AG09309 (cell line): ENCODE data around the gene DCDC2.
"Not testable (repeated sequence)": the region's sequence is repeated elsewhere in the genome, so short reads cannot be mapped to it uniquely, and the experiment has no call there.

Experiments used
- DNase-seq: peaks from one replicate; pipeline ENCODE4 v3.0.0-alpha.2; 2010; ENCODE audit warnings: low read depth
- H3K4me3 ChIP-seq: 2 replicates; pipeline ENCODE4 v1.5.1; 2011; ENCODE audit warnings: mild to moderate bottlenecking, low read depth, low read length, moderate library complexity; ENCODE audit not compliant: control insufficient read depth
- TF ChIP-seq, protein P1 (sequence below): IDR thresholded peaks from 2 replicates; pipeline ENCODE4 v1.5.1; 2011; ENCODE audit warnings: mild to moderate bottlenecking, low read depth, low read length, inconsistent platforms; ENCODE audit not compliant: insufficient read depth, control insufficient read depth; ENCODE audit errors: missing control alignments

DCDC2 gene

DNA sequence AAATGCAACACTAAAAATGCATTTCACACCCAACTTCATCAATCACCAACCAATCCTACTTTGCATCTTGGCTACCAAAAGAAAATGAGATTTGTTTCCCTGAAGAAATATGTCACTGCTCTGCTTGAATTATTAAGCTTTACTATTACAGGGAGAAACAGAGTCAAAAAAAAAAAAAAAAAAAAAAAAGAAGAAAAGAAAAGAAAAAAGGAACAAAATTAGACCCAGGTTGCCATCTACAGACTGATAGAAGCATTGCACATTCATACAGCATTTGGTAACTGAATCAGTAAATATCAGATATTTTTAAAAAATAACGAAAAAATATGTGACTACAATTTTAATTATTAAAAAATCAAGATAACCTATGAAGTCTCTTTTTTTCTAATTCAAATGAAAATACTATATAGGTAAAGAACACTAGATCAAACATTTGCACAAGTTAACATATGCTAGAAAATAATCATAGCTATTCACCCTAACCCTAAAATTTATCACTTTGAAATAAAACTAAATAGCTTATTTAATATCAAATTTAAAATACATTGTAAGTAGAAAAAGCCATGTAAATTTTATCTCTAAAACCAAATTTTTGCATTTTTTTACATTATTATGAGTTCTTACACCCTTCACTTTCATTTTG lies 83.3 kb downstream of the DCDC2 start:
- no peak overlapping the region for H3K4me3 ChIP-seq
- TF ChIP-seq, protein P1, sequence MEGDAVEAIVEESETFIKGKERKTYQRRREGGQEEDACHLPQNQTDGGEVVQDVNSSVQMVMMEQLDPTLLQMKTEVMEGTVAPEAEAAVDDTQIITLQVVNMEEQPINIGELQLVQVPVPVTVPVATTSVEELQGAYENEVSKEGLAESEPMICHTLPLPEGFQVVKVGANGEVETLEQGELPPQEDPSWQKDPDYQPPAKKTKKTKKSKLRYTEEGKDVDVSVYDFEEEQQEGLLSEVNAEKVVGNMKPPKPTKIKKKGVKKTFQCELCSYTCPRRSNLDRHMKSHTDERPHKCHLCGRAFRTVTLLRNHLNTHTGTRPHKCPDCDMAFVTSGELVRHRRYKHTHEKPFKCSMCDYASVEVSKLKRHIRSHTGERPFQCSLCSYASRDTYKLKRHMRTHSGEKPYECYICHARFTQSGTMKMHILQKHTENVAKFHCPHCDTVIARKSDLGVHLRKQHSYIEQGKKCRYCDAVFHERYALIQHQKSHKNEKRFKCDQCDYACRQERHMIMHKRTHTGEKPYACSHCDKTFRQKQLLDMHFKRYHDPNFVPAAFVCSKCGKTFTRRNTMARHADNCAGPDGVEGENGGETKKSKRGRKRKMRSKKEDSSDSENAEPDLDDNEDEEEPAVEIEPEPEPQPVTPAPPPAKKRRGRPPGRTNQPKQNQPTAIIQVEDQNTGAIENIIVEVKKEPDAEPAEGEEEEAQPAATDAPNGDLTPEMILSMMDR, result peak; percentile 47
- DNase-seq, result no peak

DNA sequence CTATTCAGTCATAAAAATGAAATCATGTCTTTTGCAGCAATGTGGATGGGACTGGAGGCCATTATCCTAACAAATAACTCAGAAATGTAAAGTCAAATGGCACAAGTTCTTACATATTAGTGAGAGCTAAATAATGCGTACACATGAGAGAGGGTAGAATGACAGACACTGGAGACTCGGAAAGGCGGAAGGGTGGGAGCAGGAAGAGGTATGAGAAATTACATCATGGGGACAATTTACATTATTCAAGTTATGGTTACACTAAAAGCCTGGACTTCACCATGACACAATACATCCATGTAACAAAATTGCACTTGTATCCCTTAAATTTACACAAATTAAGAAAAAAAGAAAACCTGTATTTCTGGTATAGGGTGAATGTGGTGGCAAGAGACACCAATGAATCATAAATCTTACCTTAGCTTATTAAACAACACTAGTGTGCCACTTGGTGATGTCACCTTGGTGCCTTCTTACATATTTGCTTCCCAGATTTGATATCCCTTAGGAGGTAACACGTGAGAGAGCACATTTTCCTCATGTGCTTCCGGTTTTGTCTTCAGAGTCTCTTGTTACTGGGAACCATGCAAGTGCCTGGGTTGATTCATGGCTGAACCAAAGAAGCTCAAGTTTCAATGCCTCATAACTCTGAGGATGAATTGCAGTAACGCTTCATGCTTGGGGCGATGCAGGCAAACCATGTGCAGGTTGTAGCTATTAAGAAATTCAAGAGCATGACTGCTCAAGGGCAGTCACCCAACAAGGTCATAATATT lies 84.6 kb downstream of the DCDC2 start:
- TF ChIP-seq, protein P1, result no peak
- DNase-seq, result peak; percentile 31
- no peak overlapping the region for H3K4me3 ChIP-seq

DNA sequence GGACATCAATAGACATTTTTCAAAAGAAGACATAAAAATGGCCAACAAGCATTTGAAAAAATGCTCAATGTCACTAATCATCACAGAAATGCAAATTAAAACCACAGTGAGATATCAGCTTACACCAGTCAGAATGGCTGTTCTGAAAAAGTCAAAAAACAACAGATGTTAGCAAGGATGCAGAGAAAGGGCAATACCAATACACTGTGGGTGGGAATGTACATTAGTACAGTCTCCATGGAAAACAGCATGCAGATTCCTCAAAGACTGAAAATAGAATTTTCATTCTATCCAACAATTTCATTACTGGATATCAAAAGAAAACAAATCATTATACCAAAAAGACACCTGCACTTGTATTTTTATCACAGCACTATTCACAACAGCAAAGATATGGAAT lies 85.3 kb downstream of the DCDC2 start:
- no peak for DNase-seq
- no peak overlapping the region for H3K4me3 ChIP-seq
- TF ChIP-seq, protein P1, result no peak

DNA sequence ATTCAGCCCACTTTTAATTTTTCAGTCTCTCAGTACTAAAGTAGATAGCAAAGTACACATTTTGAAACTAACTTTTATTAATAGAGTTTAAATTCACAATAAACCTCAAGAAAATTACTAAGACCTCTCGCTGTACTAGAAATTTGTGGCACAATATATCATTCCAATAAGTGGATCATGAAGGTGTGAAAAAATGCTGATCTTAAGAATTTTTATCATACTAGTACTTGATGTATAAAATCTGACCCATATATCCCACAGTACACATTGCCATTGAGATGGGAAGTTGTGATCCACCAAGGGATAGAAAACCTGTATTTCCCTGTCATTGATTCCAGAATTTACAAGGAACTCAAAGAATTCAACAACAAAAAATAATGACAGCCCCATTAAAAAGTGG lies 85.7 kb downstream of the DCDC2 start:
- H3K4me3 ChIP-seq, result no peak overlapping the region
- no peak for DNase-seq
- TF ChIP-seq, protein P1, result no peak

DNA sequence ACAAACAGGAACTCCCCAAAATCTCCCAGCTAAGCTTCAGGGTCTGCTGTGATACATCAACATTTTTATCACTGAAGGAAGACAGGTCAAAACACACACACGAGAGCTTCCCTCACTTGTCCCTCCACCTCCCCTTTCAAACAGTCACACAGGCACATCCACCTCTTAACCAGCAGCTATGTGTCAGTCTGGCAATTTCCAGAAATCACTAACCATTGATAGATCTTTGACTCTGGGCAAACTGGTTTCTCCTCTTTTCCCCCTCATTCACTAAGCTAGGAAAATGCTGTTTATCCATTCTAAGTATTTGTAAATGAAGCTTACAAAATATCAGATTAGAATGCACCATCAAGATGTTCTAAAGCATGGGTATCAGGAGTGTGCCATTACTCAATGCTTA lies 87.8 kb downstream of the DCDC2 start:
- H3K4me3 ChIP-seq, result no peak overlapping the region
- DNase-seq, result no peak
- TF ChIP-seq, protein P1, result no peak

DNA sequence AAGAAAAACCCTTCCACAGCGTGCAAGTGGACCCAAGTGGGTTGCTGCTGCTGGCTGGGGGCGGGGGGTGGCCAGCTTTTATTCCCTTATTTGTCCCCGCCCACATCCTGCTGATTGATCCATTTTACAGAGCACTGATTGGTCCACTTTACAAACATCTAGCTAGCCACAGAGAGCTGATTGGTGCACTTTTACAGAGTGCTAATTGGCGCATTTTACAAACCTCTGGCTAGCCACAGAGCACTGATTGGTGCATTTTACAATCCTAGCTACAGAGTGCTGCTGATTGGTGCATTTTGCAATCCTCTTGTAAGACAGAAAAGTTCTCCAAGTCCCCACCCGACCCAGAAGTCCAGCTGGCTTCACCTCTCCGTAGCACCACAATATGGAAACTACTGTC lies 99.6 kb downstream of the DCDC2 start:
- H3K4me3 ChIP-seq, DNase-seq: not testable (repeated sequence)

DNA sequence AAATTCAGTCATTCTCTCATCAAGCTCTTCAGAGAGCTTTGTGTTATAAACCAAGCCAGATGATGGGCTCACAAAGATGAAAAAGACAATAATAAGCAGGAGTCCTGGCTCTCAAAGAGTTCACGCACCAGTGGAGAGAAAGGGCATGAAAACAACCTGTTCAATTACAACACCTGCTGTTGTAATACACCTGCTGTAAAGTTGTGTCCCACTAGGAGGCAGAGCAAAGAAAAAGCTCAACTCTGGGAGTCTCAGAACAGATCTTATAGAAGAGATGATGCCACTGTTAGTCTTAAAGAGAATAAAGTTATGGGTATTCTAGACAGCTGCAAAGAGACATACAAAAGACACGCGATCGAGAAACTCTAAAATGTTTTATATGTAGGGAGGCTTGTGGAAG lies 100.6 kb downstream of the DCDC2 start:
- TF ChIP-seq, protein P1, result no peak
- DNase-seq, result no peak
- H3K4me3 ChIP-seq, result no peak overlapping the region
